CD14-positive monocyte (primary cell): ENCODE results near the gene CHRNB2. TPM values are rescaled to one million over a fixed set of nuclear protein-coding genes. Genes with fewer than 3 reads are reported as not detected.
"Not testable (repeated sequence)": the region's sequence is repeated elsewhere in the genome, so short reads cannot be mapped to it uniquely, and the experiment has no call there.

Experiments used
- DNase-seq, 3 donors: peaks; one replicate each; pipeline ENCODE4 v3.0.0-alpha.2; 2011 to 2022
- H2AFZ ChIP-seq: 2 replicates; pipeline ENCODE4 v1.6.0; 2012; ENCODE audit warnings: mild to moderate bottlenecking, low read depth, low read length, inconsistent platforms; ENCODE audit not compliant: insufficient read depth, poor library complexity, severe bottlenecking
- H3K27ac ChIP-seq, 2 donors: 1 replicate in 1 of 2; 2 replicates in 1 of 2; pipeline ENCODE4 v1.5.1; 2012 to 2013; ENCODE audit warnings: low read length in 2 of 2, control low read depth in 1 of 2, inconsistent platforms in 1 of 2, low read depth in 1 of 2, mild to moderate bottlenecking in 1 of 2
- H3K27me3 ChIP-seq, 2 donors: one replicate each; pipeline versions ENCODE4 v1.6.0 to v1.6.1; 2011 to 2013; ENCODE audit warnings: low read length in 2 of 2; ENCODE audit not compliant: control insufficient read depth in 2 of 2, insufficient read depth in 2 of 2
- H3K36me3 ChIP-seq, 2 donors: replicated peaks in 1 of 2; 1 replicate in 1 of 2; 2 replicates in 1 of 2; pipeline versions ENCODE4 v1.5.1 to v1.6.1; 2012 to 2013; ENCODE audit warnings: low read length in 2 of 2, control low read depth in 1 of 2, inconsistent platforms in 1 of 2, mild to moderate bottlenecking in 1 of 2; ENCODE audit not compliant: insufficient read depth in 2 of 2, control insufficient read depth in 1 of 2
- H3K4me1 ChIP-seq, 2 donors: 1 replicate in 1 of 2; 2 replicates in 1 of 2; pipeline versions ENCODE4 v1.5.1 to v1.6.1; 2012 to 2013; ENCODE audit warnings: low read length in 2 of 2, control low read depth in 1 of 2, inconsistent platforms in 1 of 2, mild to moderate bottlenecking in 1 of 2, moderate library complexity in 1 of 2; ENCODE audit not compliant: insufficient read depth in 2 of 2, control insufficient read depth in 1 of 2
- H3K4me2 ChIP-seq: replicated peaks from 2 replicates; pipeline ENCODE3; 2012; ENCODE audit warnings: low read length, moderate library complexity, mild to moderate bottlenecking; ENCODE audit not compliant: poor library complexity, severe bottlenecking; ENCODE audit errors: extremely low read depth
- H3K4me3 ChIP-seq, 3 experiments: fragments of 200-600 bp in 1 of 3; sonication (generic) in 1 of 3; replicated peaks in 1 of 3; 1 replicate in 2 of 3; 2 replicates in 1 of 3; pipeline ENCODE4 v1.5.1; 2011 to 2013; ENCODE audit warnings: low read length in 3 of 3, mild to moderate bottlenecking in 3 of 3, control low read depth in 2 of 3, low read depth in 2 of 3, inconsistent platforms in 1 of 3, moderate library complexity in 1 of 3
- H3K79me2 ChIP-seq: 2 replicates; pipeline ENCODE4 v1.6.0; 2012; ENCODE audit warnings: mild to moderate bottlenecking, control low read depth, inconsistent platforms, low read length, moderate library complexity; ENCODE audit not compliant: insufficient read depth
- H3K9ac ChIP-seq: 2 replicates; pipeline ENCODE4 v1.6.0; 2017; ENCODE audit warnings: low read length, mild to moderate bottlenecking; ENCODE audit not compliant: insufficient read depth, poor library complexity, severe bottlenecking
- H3K9me3 ChIP-seq, 2 donors: replicated peaks in 1 of 2; 1 replicate in 1 of 2; 2 replicates in 1 of 2; pipeline versions ENCODE4 v1.5.1 to v1.6.1; 2012 to 2013; ENCODE audit warnings: low read length in 2 of 2, control low read depth in 1 of 2; ENCODE audit not compliant: control insufficient read depth in 1 of 2, insufficient read depth in 1 of 2
- H4K20me1 ChIP-seq: 2 replicates; pipeline ENCODE4 v1.6.0; 2012; ENCODE audit warnings: mild to moderate bottlenecking, low read length, control low read depth, moderate library complexity; ENCODE audit not compliant: insufficient read depth
- H3K27ac Mint-ChIP-seq, 7 donors: one replicate each; pipeline ENCODE4 v1.8.0; 2020; ENCODE audit warnings: mild to moderate bottlenecking in 7 of 7, mixed read lengths in 7 of 7, moderate library complexity in 6 of 7, inconsistent platforms in 2 of 7
- H3K27me3 Mint-ChIP-seq, 3 donors: one replicate each; pipeline ENCODE4 v1.8.0; 2021 to 2022; ENCODE audit warnings: low read depth in 3 of 3, mild to moderate bottlenecking in 3 of 3, mixed read lengths in 3 of 3, moderate library complexity in 3 of 3, inconsistent platforms in 1 of 3
- H3K36me3 Mint-ChIP-seq, 2 donors: one replicate each; pipeline ENCODE4 v1.8.0; 2020; ENCODE audit warnings: mixed read lengths in 2 of 2, inconsistent platforms in 1 of 2, mild to moderate bottlenecking in 1 of 2
- H3K4me1 Mint-ChIP-seq: one replicate; pipeline ENCODE4 v1.8.0; 2020; ENCODE audit warnings: mild to moderate bottlenecking, mixed read lengths
- H3K4me3 Mint-ChIP-seq, 2 donors: one replicate each; pipeline ENCODE4 v1.8.0; 2020; ENCODE audit warnings: mild to moderate bottlenecking in 2 of 2, mixed read lengths in 2 of 2, moderate library complexity in 1 of 2
- H3K9me3 Mint-ChIP-seq, 7 donors: one replicate each; pipeline ENCODE4 v1.8.0; 2020 to 2022; ENCODE audit warnings: mixed read lengths in 7 of 7, mild to moderate bottlenecking in 6 of 7, moderate library complexity in 6 of 7, inconsistent platforms in 2 of 7
- CTCF ChIP-seq: fragments of 200-600 bp; IDR thresholded peaks from one replicate; pipeline ENCODE4 v1.8.0; 2022; ENCODE audit warnings: antibody characterized with exemption, mild to moderate bottlenecking
- WGBS: methylation state at CpG from one replicate; pipeline ENCODE4 v1.1.5; 2013; ENCODE audit warnings: missing lambda C conversion rate; ENCODE audit not compliant: insufficient coverage; 5-methylcytosine and 5-hydroxymethylcytosine counted together
- intact Hi-C, 2 donors: fragments of 100-400 bp; cut with micrococcal nuclease; formaldehyde crosslinking; loops; one replicate each; pipeline versions ENCODE4 v1.15.0 to v1.15.1; 2023
- polyA plus RNA-seq, 3 donors: library from polyadenylated mRNA; depleted of rRNA in 1 of 3; unstranded in 2 of 3; stranded (reverse) in 1 of 3; fragments of 300-500 nt in 2 of 3; fragments of >200 nt in 1 of 3; fragmentation: Illumina TruSeq in 2 of 3; gene quantifications; 1 replicate in 2 of 3; 2 replicates in 1 of 3; pipeline ENCODE4 v1.2.3, GENCODE V29; 2012 to 2021

The CHRNB2 gene
- polyA plus RNA-seq, 3 donors = 0.05 TPM; not detected in 2

- no peaks in the 10 kb centered on the region for H3K9me3 ChIP-seq
- TF ChIP-seq CTCF = no peak
- no peak for DNase-seq
- H3K4me1 ChIP-seq = no peaks in the 10 kb centered on the region
- no peaks in the 10 kb centered on the region for H3K36me3 ChIP-seq
- Mint-ChIP-seq H3K27ac (no peak overlapping the region), H3K9me3 (peaks cover 0 to 6% (median 4%) of the 10 kb centered on the region in 7 donors), H3K4me3 (no peak overlapping the region), H3K27me3 (peaks cover 0 to 5% (median 3%) of the 10 kb centered on the region in 3 donors), H3K36me3 (no peaks in the 10 kb centered on the region), H3K4me1 (no peaks in the 10 kb centered on the region)
- H3K4me2 ChIP-seq = no peak overlapping the region
- no peak overlapping the region for H3K9ac ChIP-seq
- no peaks in the 10 kb centered on the region for H3K79me2 ChIP-seq
- H3K27ac ChIP-seq = no peak overlapping the region
- no peak overlapping the region for H3K4me3 ChIP-seq
- no peaks in the 10 kb centered on the region for H4K20me1 ChIP-seq
- WGBS = no CpG with 5 or more reads among the region's 6 CpGs
- no peak overlapping the region for H2AFZ ChIP-seq
- intact Hi-C loops = no loop called here
- H3K27me3 ChIP-seq = no peaks in the 10 kb centered on the region
These were observed 38.3 kb upstream of the CHRNB2 start for GRCh38 chr1:154529308-154529707.

- H3K9me3 Mint-ChIP-seq, H3K9me3 ChIP-seq, intact Hi-C loops, H3K4me1 Mint-ChIP-seq, H3K4me3 ChIP-seq, DNase-seq, H3K79me2 ChIP-seq, H3K27me3 ChIP-seq, H2AFZ ChIP-seq, H3K4me2 ChIP-seq, H4K20me1 ChIP-seq, H3K4me1 ChIP-seq, H3K4me3 Mint-ChIP-seq, H3K27ac Mint-ChIP-seq, H3K36me3 Mint-ChIP-seq, H3K9ac ChIP-seq, H3K36me3 ChIP-seq, H3K27me3 Mint-ChIP-seq, H3K27ac ChIP-seq: not testable (repeated sequence)
- WGBS = 97% methylated on average over 11 of the region's 13 CpGs
These were observed 35.6 kb upstream of the CHRNB2 start for GRCh38 chr1:154531950-154532349.
